Brain microvascular endothelial cell (primary cell): ENCODE data around the gene NKPD1.
A peak's percentile ranks its signal among the peaks of the same experiment; 100 is the strongest.

Source experiments
- DNase-seq: peaks from one replicate; pipeline ENCODE4 v3.0.0-alpha.2; 2020
- H3K27ac ChIP-seq: fragments of 250-450 bp; sonication (Bioruptor Pico); 2 replicates; pipeline ENCODE4 v1.5.1; 2020; ENCODE audit warnings: mild to moderate bottlenecking, moderate library complexity
- H3K27me3 ChIP-seq: fragments of 250-450 bp; sonication (Bioruptor Pico); replicated peaks from 2 replicates; pipeline ENCODE4 v1.5.1; 2020; ENCODE audit warnings: mild to moderate bottlenecking
- H3K36me3 ChIP-seq: fragments of 250-450 bp; sonication (Bioruptor Pico); replicated peaks from 2 replicates; pipeline ENCODE4 v1.5.1; 2020; ENCODE audit warnings: mild to moderate bottlenecking
- H3K4me3 ChIP-seq: 2 replicates; pipeline ENCODE4 v1.5.1; 2011; ENCODE audit warnings: low read depth, mild to moderate bottlenecking, control low read depth, low read length, moderate library complexity
- CTCF ChIP-seq: IDR thresholded peaks from 2 replicates; pipeline ENCODE4 v1.5.1; 2011; ENCODE audit warnings: low read depth, mild to moderate bottlenecking, moderate library complexity, low read length, control low read depth, inconsistent platforms; ENCODE audit errors: missing control alignments
- in situ Hi-C: cut with HindIII; loops from 2 replicates; pipeline ENCODE4 v1.10.0; 2017; ENCODE audit warnings: low sequenced_read_pairs, low pct_ligation_motif_present

Gene NKPD1

GRCh38 chr19:45177817-45178261, 17.1 kb upstream of the NKPD1 start, which contains the start of gene TRAPPC6A:
TRAPPC6A (minus strand) TSS chr19:45178237; CDS start chr19:45178218, 19 bp downstream.
- DNase-seq = peak; percentile 48
- in situ Hi-C loops = no loop called here
- peak within 1 kb of the TSS; percentile 92 for H3K27ac ChIP-seq
- TF ChIP-seq CTCF = no peak
- no peaks in the 10 kb centered on the region for H3K36me3 ChIP-seq
- H3K4me3 ChIP-seq = peak within 1 kb of the TSS; percentile 95
- no peaks in the 10 kb centered on the region for H3K27me3 ChIP-seq

- in situ Hi-C loops = no loop called here
- Histone ChIP-seq H3K36me3 (no peaks in the 10 kb centered on the region), H3K4me3 (no peak overlapping the region), H3K27ac (no peak overlapping the region), H3K27me3 (no peaks in the 10 kb centered on the region)
- TF ChIP-seq CTCF = no peak
- no peak for DNase-seq
Observed at GRCh38 chr19:45175515-45176345, 14.9 kb upstream of the NKPD1 start.

GRCh38 chr19:45173816-45174215, 13.0 kb upstream of the NKPD1 start:
- no peak overlapping the region for H3K4me3 ChIP-seq
- no peaks in the 10 kb centered on the region for H3K27me3 ChIP-seq
- no peak overlapping the region for H3K27ac ChIP-seq
- H3K36me3 ChIP-seq = no peaks in the 10 kb centered on the region
- in situ Hi-C loops = no loop called here
- TF ChIP-seq CTCF = no peak
- DNase-seq = no peak

GRCh38 chr19:45172611-45173208, 11.9 kb upstream of the NKPD1 start:
- Histone ChIP-seq H3K4me3 (no peak overlapping the region), H3K27ac (no peak overlapping the region), H3K36me3 (no peaks in the 10 kb centered on the region), H3K27me3 (no peaks in the 10 kb centered on the region)
- DNase-seq = no peak
- in situ Hi-C loops = no loop called here
- TF ChIP-seq CTCF = no peak

DNA sequence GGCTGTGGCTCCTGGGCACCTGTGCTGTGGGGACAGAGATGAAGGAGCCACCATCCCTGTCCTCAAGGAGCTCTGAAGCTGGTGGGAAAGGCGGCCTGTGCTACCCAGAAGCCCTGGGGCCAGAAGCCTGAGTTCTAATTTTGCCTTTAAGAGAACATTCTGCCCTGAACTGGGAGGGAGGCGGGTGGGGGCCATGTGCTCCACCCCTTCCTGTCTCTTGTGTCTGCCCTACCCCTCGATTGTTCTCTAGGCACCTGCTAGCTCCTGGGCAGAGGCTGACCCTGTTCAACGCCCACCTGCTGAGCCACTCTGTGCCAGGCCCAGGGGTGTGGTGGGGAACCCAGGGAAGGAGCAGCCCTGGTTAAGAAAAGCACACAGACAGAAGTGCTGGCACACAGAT, 11.4 kb upstream of the NKPD1 start:
- no peak overlapping the region for H3K4me3 ChIP-seq
- no peaks in the 10 kb centered on the region for H3K36me3 ChIP-seq
- no peak overlapping the region for H3K27ac ChIP-seq
- DNase-seq = no peak
- no peak for TF ChIP-seq CTCF
- H3K27me3 ChIP-seq = no peaks in the 10 kb centered on the region
- in situ Hi-C loops = no loop called here
